ENCODE results near the gene YRDC. TPM values are rescaled to one million over a fixed set of nuclear protein-coding genes. Genes with fewer than 3 reads are reported as not detected.

The YRDC gene
- total and polyA plus RNA-seq, 2 experiments from 2014 or later, result 18.4 to 46.0 TPM

DNA sequence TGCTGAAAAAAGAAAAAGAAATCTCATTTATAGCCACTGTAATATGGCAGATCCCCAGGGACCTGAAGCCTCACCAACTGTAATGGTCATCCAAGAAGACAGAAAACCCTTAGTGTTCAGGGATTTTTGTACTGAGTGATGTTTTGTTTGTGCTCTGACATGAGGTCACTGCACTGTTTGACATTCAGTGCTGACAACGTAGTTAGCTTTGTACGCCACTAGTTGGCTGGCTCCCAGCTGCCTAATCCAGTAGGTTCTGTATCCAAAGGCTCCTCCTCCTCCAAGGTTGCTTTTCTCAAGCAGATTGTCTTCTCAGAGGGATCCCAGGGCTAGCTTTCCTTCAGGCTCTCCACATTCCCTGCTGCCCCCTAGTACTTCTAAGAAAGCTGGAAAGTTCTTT is 9.5 kb upstream of the YRDC start:
- no peak overlapping the region for H3K4me2 ChIP-seq
- DNase-seq (ENCODE audit: low spot score) (peak; percentile 60), ATAC-seq (peak; percentile 87)
- peaks cover 16% of the 10 kb centered on the region for H3K27me3 Mint-ChIP-seq (ENCODE audit: insufficient read depth, low read depth, poor library complexity)
- TF ChIP-seq CTCF (conservative IDR thresholded peaks at IDR 0.05; ENCODE audit: low read depth in 2 of 2) (peak in 1 of 2 experiments; percentile 14; a peak in 1 of 4 replicates), JUNB (IDR thresholded peaks at IDR 0.05; ENCODE audit: unreplicated experiment) (no peak), CREB1 (CRISPR knock-in tag; IDR thresholded peaks at IDR 0.05; ENCODE audit: low read depth) (peak; percentile 51), ZNF331 (CRISPR knock-in tag; IDR thresholded peaks at IDR 0.05; ENCODE audit: low read depth) (no peak), POLR2AphosphoS5 (IDR thresholded peaks at IDR 0.05; ENCODE audit: low read depth) (no peak), NANOG (IDR thresholded peaks at IDR 0.05; ENCODE audit: borderline replicate concordance) (no peak), ETS1 (IDR thresholded peaks at IDR 0.05) (no peak)
- H4K20me1 ChIP-seq (replicated peaks; ENCODE audit: insufficient read depth), result peaks cover 5% of the 10 kb centered on the region; the same call in 1 of the 2 replicates
- H3F3A ChIP-seq (replicated peaks; ENCODE audit: low read depth), result no peaks in the 10 kb centered on the region
- peaks cover 23% of the 10 kb centered on the region for H3K36me3 Mint-ChIP-seq (ENCODE audit: low read depth)
- H3K36me3 ChIP-seq (ENCODE audit: insufficient read depth), result peaks cover 23% of the 10 kb centered on the region
- H3K27ac Mint-ChIP-seq, result no peak overlapping the region
- no peaks in the 10 kb centered on the region for H3K9me2 ChIP-seq (ENCODE audit: insufficient read depth)
- no peaks in the 10 kb centered on the region for H3K27me3 ChIP-seq (ENCODE audit: insufficient read depth)
- no peaks in the 10 kb centered on the region for H3K4me1 ChIP-seq (ENCODE audit: insufficient read depth)
- no peaks in the 10 kb centered on the region for H3K79me2 ChIP-seq (replicated peaks; ENCODE audit: insufficient read depth)
- no peak overlapping the region for H2AFZ ChIP-seq
- no peak overlapping the region for H3K4me3 Mint-ChIP-seq
- H3K4me3 ChIP-seq, result no peak overlapping the region
- no peaks in the 10 kb centered on the region for H3K9me3 Mint-ChIP-seq
- H3K27ac ChIP-seq (ENCODE audit: low read depth), result peak overlapping the region; percentile 80; the same call in 1 of the 2 replicates
- H3K4me1 Mint-ChIP-seq, result 0 out of 3 replicates have a peak, but pooled peaks cover 4% of the 10 kb centered on the region

DNA sequence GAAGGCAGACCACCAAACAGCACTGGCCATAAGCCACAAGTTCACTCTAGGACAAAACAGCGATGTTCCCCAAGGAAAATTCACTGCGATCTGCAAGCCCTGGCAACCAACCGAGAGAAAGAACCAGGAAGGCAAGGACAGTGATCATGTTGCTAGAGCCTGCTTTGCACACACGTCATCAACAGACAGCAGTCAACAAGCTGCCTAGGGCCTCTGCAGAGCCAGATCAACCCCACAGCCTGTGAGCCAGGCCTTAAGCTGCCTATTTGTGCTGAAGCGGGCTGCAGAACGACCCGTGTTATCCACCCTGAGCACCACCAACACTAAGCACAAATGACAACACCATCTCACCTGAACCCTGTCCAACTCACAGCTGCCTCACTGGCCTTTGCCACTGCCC is 6.2 kb upstream of the YRDC start:
- Histone ChIP-seq H3K27me3 (ENCODE audit: insufficient read depth) (no peaks in the 10 kb centered on the region), H4K20me1 (replicated peaks; ENCODE audit: insufficient read depth) (peaks cover 10% of the 10 kb centered on the region), H3K79me2 (replicated peaks; ENCODE audit: insufficient read depth) (peaks cover 10% of the 10 kb centered on the region; the same call in 1 of the 2 replicates), H3K4me3 (no peak overlapping the region), H3K36me3 (ENCODE audit: insufficient read depth) (peaks cover 8% of the 10 kb centered on the region), H3K9me2 (ENCODE audit: insufficient read depth) (no peaks in the 10 kb centered on the region), H3F3A (replicated peaks; ENCODE audit: low read depth) (no peaks in the 10 kb centered on the region; the same call in 1 of the 2 replicates), H3K27ac (ENCODE audit: low read depth) (no peak overlapping the region), H3K4me2 (no peak overlapping the region), H3K4me1 (ENCODE audit: insufficient read depth) (peaks cover 2% of the 10 kb centered on the region; the same call in 1 of the 2 replicates), H2AFZ (no peak overlapping the region)
- H3K4me1 Mint-ChIP-seq, result peaks cover 16% of the 10 kb centered on the region; the same call in 2 of the 3 replicates
- H3K4me3 Mint-ChIP-seq, result no peak overlapping the region
- no peaks in the 10 kb centered on the region for H3K9me3 Mint-ChIP-seq
- ATAC-seq, result no peak
- H3K27me3 Mint-ChIP-seq (ENCODE audit: insufficient read depth, low read depth, poor library complexity), result peaks cover 16% of the 10 kb centered on the region
- no peak for DNase-seq (ENCODE audit: low spot score)
- no peak overlapping the region for H3K27ac Mint-ChIP-seq
- peaks cover 14% of the 10 kb centered on the region for H3K36me3 Mint-ChIP-seq (ENCODE audit: low read depth)
- TF ChIP-seq POLR2AphosphoS5 (IDR thresholded peaks at IDR 0.05; ENCODE audit: low read depth) (no peak), STAT1 (IDR thresholded peaks at IDR 0.05; ENCODE audit: unreplicated experiment) (no peak), CREB1 (CRISPR knock-in tag; IDR thresholded peaks at IDR 0.05; ENCODE audit: low read depth) (no peak), EZH2 (IDR thresholded peaks at IDR 0.05; ENCODE audit: low read depth, unreplicated experiment) (no peak), ZNF114 (CRISPR knock-in tag; IDR thresholded peaks at IDR 0.05) (no peak), JUNB (IDR thresholded peaks at IDR 0.05; ENCODE audit: unreplicated experiment) (no peak), ZNF331 (CRISPR knock-in tag; IDR thresholded peaks at IDR 0.05; ENCODE audit: low read depth) (no peak), ETS1 (IDR thresholded peaks at IDR 0.05) (no peak)
- TF ChIP-seq, protein P1, sequence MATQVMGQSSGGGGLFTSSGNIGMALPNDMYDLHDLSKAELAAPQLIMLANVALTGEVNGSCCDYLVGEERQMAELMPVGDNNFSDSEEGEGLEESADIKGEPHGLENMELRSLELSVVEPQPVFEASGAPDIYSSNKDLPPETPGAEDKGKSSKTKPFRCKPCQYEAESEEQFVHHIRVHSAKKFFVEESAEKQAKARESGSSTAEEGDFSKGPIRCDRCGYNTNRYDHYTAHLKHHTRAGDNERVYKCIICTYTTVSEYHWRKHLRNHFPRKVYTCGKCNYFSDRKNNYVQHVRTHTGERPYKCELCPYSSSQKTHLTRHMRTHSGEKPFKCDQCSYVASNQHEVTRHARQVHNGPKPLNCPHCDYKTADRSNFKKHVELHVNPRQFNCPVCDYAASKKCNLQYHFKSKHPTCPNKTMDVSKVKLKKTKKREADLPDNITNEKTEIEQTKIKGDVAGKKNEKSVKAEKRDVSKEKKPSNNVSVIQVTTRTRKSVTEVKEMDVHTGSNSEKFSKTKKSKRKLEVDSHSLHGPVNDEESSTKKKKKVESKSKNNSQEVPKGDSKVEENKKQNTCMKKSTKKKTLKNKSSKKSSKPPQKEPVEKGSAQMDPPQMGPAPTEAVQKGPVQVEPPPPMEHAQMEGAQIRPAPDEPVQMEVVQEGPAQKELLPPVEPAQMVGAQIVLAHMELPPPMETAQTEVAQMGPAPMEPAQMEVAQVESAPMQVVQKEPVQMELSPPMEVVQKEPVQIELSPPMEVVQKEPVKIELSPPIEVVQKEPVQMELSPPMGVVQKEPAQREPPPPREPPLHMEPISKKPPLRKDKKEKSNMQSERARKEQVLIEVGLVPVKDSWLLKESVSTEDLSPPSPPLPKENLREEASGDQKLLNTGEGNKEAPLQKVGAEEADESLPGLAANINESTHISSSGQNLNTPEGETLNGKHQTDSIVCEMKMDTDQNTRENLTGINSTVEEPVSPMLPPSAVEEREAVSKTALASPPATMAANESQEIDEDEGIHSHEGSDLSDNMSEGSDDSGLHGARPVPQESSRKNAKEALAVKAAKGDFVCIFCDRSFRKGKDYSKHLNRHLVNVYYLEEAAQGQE (IDR thresholded peaks at IDR 0.05; ENCODE audit: unreplicated experiment), result no peak
